Sigmoid colon (tissue), 4 donors: Measurements from ENCODE around the gene P2RX5.

ENCODE experiments used
- POLR2AphosphoS5 ChIP-seq, 4 donors: sonication (generic); formaldehyde crosslinking; IDR thresholded peaks; one replicate each; pipeline ENCODE4 v1.6.1; 2017; ENCODE audit warnings: antibody characterized with exemption in 4 of 4
- TF ChIP-seq, protein P1 (sequence below), 4 experiments: fragments of 450-650 bp in 3 of 4; fragments of 200-600 bp in 1 of 4; IDR thresholded peaks; one replicate each; pipeline ENCODE4 v1.5.1; 2016 to 2019; ENCODE audit warnings: antibody characterized with exemption in 4 of 4, mild to moderate bottlenecking in 3 of 4, moderate library complexity in 2 of 4

DNA sequence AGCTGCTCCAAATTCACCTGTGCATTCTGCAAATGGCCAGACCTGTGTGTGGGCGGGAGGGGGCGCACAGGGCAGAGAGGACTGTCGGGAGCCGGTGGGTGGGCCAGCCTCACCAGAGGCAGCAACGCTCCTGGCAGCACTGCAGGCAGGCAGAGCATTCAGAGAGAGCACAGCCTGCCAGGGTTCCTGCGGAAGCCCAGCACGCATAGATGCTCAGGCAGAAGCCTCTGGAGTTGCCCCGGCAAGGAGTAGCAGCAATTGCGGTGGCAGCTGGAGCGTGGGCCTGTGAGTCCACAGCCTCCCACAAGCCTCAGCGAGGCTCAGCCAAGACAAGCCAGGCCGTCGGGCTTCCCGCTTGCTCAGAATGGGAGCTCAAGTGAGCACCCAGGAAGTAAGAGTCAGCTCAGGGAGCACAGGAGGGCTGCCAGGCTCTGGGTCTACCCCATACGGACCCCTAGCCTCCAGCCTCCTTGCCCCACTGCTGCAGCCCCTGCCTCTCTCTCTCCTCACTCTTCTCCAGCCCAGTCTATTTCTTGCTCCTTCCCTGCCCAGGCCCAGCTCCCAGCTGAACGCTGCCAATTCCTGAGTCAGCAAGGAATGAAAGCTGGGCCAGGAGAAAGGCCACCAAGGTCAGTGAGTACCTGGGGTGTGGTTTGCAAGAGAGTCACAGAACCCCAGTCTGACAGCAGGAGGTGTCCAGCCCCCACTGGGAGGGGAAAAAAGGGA is 17.7 kb downstream of the P2RX5 start:
- TF ChIP-seq, protein P1, sequence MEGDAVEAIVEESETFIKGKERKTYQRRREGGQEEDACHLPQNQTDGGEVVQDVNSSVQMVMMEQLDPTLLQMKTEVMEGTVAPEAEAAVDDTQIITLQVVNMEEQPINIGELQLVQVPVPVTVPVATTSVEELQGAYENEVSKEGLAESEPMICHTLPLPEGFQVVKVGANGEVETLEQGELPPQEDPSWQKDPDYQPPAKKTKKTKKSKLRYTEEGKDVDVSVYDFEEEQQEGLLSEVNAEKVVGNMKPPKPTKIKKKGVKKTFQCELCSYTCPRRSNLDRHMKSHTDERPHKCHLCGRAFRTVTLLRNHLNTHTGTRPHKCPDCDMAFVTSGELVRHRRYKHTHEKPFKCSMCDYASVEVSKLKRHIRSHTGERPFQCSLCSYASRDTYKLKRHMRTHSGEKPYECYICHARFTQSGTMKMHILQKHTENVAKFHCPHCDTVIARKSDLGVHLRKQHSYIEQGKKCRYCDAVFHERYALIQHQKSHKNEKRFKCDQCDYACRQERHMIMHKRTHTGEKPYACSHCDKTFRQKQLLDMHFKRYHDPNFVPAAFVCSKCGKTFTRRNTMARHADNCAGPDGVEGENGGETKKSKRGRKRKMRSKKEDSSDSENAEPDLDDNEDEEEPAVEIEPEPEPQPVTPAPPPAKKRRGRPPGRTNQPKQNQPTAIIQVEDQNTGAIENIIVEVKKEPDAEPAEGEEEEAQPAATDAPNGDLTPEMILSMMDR (IDR thresholded peaks at IDR 0.05): no peak
- no peak for TF ChIP-seq POLR2AphosphoS5 (IDR thresholded peaks at IDR 0.05)
